C4-2B (cell line): Measurements from ENCODE around the gene COL4A4.

ENCODE experiments used
- H3K27ac ChIP-seq: fragments of 450-650 bp; 2 replicates; pipeline ENCODE4 v1.5.1; 2017
- ZFX ChIP-seq: fragments of 450-650 bp; IDR thresholded peaks from 2 replicates; pipeline ENCODE4 v1.6.1; 2017
- TF ChIP-seq, protein P1 (sequence below): fragments of 450-650 bp; conservative IDR thresholded peaks from 2 replicates; pipeline ENCODE4 v1.5.1; 2017; ENCODE audit warnings: mild to moderate bottlenecking

Gene COL4A4

DNA sequence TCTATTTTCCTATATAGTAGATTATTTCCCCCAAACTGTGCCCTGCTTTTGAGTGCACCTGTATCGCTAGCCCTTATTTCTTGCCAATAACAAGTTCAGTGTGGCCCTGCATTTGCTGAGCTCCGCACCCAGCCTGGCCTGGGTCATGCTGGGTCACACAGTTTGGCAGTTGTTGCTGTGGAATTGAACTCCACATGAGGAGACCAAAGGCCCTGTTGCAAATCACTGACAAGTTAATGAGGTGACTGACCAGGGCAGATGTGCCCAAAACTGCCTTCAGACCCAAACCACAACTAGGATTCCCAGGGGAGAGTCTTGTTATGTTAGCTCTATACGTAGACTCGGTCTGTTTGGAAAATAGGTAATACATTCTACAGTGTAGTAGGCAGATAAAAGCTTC, 31.0 kb downstream of the COL4A4 start:
- no peak for TF ChIP-seq ZFX
- TF ChIP-seq, protein P1, sequence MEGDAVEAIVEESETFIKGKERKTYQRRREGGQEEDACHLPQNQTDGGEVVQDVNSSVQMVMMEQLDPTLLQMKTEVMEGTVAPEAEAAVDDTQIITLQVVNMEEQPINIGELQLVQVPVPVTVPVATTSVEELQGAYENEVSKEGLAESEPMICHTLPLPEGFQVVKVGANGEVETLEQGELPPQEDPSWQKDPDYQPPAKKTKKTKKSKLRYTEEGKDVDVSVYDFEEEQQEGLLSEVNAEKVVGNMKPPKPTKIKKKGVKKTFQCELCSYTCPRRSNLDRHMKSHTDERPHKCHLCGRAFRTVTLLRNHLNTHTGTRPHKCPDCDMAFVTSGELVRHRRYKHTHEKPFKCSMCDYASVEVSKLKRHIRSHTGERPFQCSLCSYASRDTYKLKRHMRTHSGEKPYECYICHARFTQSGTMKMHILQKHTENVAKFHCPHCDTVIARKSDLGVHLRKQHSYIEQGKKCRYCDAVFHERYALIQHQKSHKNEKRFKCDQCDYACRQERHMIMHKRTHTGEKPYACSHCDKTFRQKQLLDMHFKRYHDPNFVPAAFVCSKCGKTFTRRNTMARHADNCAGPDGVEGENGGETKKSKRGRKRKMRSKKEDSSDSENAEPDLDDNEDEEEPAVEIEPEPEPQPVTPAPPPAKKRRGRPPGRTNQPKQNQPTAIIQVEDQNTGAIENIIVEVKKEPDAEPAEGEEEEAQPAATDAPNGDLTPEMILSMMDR: no peak
- H3K27ac ChIP-seq: no peak overlapping the region

DNA sequence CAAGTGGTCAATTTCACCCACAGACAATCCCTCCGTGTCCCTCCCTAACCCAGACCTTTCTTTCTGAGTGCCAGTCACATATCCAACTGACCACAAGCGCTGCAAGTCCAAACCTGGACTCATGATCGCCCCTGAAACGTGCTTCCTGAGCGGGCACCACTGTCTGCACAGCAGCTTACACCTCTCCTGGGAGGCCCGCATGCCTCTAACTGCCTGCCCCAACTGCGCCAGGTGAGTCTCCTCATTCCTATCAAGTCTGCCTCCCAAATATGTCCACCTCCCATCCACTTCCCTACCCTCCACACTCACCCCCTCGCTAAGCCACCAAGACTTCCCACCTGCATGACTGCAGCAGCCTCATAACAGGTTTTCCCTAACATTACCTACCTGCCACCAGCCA, 33.4 kb downstream of the COL4A4 start:
- H3K27ac ChIP-seq: no peak overlapping the region
- TF ChIP-seq, protein P1: no peak
- TF ChIP-seq ZFX: no peak

DNA sequence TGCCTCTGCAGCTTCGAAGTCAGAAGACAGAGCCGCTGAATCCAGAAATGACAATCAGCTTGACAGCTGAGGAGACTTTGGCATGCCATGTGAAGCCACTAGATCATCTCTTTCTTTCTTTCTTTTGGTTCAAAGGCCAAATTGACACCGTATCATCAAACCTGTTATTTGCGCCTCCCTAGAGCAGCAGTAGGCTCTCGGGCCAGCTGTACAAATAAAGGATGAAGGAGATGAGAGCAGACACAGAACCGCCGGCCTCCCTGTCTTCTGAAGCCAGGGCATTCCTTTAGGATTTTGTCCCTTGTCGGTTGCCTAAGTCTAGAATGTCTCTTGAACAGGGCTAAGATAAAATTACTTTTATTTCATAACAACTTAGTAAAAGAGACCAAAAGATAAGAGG, 36.8 kb downstream of the COL4A4 start:
- no peak overlapping the region for H3K27ac ChIP-seq
- no peak for TF ChIP-seq ZFX
- TF ChIP-seq, protein P1: no peak

DNA sequence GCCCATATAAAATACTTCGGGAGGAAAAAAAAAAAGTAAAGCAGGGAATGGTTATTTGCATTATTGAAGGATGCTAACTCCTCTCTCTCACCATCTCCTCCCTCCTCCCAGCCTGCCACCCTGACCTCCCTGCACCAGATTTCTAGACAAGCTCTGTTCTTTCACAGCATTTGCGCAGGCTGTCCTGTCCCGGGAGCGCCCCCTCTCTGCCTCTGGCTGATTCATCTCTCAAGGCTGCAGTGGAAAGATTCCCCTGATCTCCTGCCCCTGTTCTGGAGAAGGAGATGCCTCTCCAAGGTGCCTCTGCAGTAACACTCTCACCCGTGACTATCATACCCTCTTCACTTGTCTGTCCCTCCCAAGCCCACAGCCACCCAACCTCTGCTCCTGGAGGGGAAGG, 38.5 kb downstream of the COL4A4 start:
- no peak overlapping the region for H3K27ac ChIP-seq
- TF ChIP-seq, protein P1: peak; percentile 33
- no peak for TF ChIP-seq ZFX

DNA sequence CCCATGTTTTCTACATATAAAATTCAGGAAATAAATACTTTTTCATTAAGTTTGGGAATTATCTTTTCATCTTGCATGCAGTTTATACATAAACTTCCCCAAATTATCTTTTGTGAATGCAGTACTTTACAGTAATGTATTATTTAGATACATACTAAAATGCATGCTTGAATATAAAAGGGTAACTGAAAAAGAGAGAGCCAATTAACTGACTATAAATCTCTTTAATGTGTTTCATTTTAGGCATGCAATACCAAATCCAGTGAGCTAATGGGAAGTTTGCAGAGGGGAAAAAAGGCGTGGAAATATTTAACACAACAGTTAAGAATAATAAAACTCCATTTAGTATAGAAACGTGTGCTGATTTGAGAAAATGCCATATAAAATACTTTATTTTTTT, 39.2 kb downstream of the COL4A4 start:
- H3K27ac ChIP-seq: no peak overlapping the region
- TF ChIP-seq, protein P1: no peak
- no peak for TF ChIP-seq ZFX

DNA sequence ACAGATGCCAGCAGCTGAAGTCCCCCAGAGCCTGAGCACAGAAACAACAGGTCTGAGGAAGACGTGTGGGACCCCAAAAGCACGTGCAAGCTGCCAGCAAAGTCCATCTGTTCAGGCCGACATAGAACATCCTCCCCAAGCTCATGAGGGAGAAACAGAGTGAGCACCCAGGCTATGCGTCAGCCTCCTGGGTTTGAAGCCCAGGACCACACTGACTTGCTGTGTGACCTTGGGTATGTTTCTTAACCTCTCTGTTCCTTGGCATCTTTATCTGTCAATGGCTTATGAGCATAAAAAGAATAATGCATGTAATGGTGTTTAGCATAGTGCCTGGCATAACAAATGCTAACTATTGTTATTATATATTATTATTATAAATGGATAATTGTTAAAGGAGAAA, 40.3 kb downstream of the COL4A4 start:
- no peak overlapping the region for H3K27ac ChIP-seq
- no peak for TF ChIP-seq ZFX
- TF ChIP-seq, protein P1: no peak

DNA sequence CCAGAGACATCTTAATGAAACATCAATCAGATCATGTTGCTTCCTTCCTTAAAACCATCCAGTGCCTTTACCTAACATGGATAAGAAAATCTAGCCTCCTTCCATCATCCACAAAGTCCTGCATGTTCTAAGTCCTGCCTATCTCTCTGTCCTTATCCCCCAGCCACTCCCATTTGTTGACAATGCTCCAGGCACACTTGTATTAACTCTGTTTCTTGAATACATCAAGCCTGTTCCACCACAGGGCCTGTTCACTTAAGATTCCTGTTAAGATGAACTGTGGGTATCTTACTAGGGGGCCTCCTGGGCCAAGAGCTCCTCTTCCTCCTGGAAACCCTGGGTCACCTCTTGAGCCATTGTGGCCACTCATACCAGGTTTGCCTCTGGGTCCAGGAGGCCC, 45.7 kb downstream of the COL4A4 start:
- TF ChIP-seq, protein P1: no peak
- TF ChIP-seq ZFX: no peak
- no peak overlapping the region for H3K27ac ChIP-seq
